DOHH2 (cell line): Measurements from ENCODE around the gene CDK17.

Experiments used
- EZH2phosphoT487 ChIP-seq: fragments of 200-600 bp; sonication (generic); IDR thresholded peaks from 2 replicates; pipeline ENCODE4 v1.6.1; 2017; ENCODE audit warnings: borderline replicate concordance, mild to moderate bottlenecking, antibody characterized with exemption, low read length, moderate library complexity, mixed read lengths
- TF ChIP-seq, protein P1 (sequence below): fragments of 200-600 bp; sonication (generic); IDR thresholded peaks from one replicate; pipeline ENCODE4 v1.5.1; 2014; ENCODE audit warnings: antibody characterized with exemption, mild to moderate bottlenecking, low read depth, low read length; ENCODE audit not compliant: poor library complexity, severe bottlenecking

DNA sequence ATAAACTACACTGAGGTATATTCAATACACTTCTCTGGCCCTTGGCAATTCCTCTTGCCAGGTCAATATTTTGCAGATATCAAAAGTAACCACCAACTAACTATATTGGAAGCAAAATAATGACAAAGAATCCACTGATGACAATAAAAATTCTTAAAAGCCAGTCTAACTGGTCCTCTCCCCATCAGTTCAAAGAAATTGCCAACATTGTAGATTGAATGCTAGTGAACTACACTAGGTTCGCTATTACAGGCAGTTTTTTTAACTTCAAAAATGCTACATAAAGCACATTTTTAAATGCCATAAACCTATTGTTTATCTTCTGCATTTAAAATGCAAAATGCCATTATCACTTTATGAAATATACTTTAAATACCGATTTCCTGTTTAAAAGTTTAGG, 4.0 kb downstream of the CDK17 start:
- TF ChIP-seq, protein P1, sequence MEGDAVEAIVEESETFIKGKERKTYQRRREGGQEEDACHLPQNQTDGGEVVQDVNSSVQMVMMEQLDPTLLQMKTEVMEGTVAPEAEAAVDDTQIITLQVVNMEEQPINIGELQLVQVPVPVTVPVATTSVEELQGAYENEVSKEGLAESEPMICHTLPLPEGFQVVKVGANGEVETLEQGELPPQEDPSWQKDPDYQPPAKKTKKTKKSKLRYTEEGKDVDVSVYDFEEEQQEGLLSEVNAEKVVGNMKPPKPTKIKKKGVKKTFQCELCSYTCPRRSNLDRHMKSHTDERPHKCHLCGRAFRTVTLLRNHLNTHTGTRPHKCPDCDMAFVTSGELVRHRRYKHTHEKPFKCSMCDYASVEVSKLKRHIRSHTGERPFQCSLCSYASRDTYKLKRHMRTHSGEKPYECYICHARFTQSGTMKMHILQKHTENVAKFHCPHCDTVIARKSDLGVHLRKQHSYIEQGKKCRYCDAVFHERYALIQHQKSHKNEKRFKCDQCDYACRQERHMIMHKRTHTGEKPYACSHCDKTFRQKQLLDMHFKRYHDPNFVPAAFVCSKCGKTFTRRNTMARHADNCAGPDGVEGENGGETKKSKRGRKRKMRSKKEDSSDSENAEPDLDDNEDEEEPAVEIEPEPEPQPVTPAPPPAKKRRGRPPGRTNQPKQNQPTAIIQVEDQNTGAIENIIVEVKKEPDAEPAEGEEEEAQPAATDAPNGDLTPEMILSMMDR = no peak
- TF ChIP-seq EZH2phosphoT487 = no peak
